Large intestine (tissue), 12 donors: ENCODE data around the gene SKIC8. TPM values are rescaled to one million over a fixed set of nuclear protein-coding genes. Genes with fewer than 3 reads are reported as not detected.

Experiments
- DNase-seq, 2 donors: peaks; one replicate each; pipeline versions ENCODE4 v3.0.0 to v3.0.0-alpha.2; 2013
- H3K27ac ChIP-seq: one replicate; pipeline ENCODE4 v1.5.1; 2013; ENCODE audit warnings: low read length
- H3K27me3 ChIP-seq: 2 replicates; pipeline ENCODE4 v1.6.1; 2013; ENCODE audit warnings: low read length; ENCODE audit not compliant: control insufficient read depth, insufficient read depth
- H3K36me3 ChIP-seq: 2 replicates; pipeline ENCODE4 v1.6.1; 2013; ENCODE audit warnings: low read length; ENCODE audit not compliant: control insufficient read depth, insufficient read depth
- H3K4me1 ChIP-seq: one replicate; pipeline ENCODE4 v1.6.1; 2013; ENCODE audit warnings: low read length; ENCODE audit not compliant: control insufficient read depth, insufficient read depth
- H3K4me3 ChIP-seq: one replicate; pipeline ENCODE4 v1.5.1; 2013; ENCODE audit warnings: low read length
- H3K9me3 ChIP-seq: one replicate; pipeline ENCODE4 v1.6.1; 2013; ENCODE audit warnings: mild to moderate bottlenecking, low read depth, low read length, moderate library complexity; ENCODE audit not compliant: control insufficient read depth
- WGBS: methylation state at CpG from one replicate; pipeline ENCODE4 v1.1.5; 2013; ENCODE audit warnings: low lambda C conversion rate; ENCODE audit not compliant: insufficient coverage; 5-methylcytosine and 5-hydroxymethylcytosine counted together
- long read RNA-seq, 11 donors: transcript quantifications; one replicate each; lab custom pipeline, GENCODE V29; 2026
- polyA plus RNA-seq: library from polyadenylated mRNA; unstranded; fragments of 120-200 nt; gene quantifications from one replicate; pipeline ENCODE4 v1.2.1, GENCODE V29; 2013

SKIC8 gene
- polyA plus RNA-seq: 65.9 TPM
- long read RNA-seq, donor 1, transcript WDR61-201 (11 exons, 1,387 nt): major isoform, 14 of 21 reads
- long read RNA-seq, donor 1, partial matches to known transcripts: 0 of 21 reads
- long read RNA-seq, donor 1, other reads (novel, unspliced or antisense): 0 of 21 reads
- long read RNA-seq, donor 2, transcript WDR61-201 (11 exons, 1,387 nt): major isoform, 20 of 37 reads
- long read RNA-seq, donor 2, transcript WDR61-210 (1 exons, 3,629 nt): minor isoform, 13 of 37 reads
- long read RNA-seq, donor 2, partial matches to known transcripts: 0 of 37 reads
- long read RNA-seq, donor 2, other reads (novel, unspliced or antisense): 0 of 37 reads
- long read RNA-seq, donor 3: 0 reads
- long read RNA-seq, donor 4, partial matches to known transcripts: 0 of 4 reads
- long read RNA-seq, donor 4, other reads (novel, unspliced or antisense): 0 of 4 reads
- long read RNA-seq, donor 5, transcript WDR61-201 (11 exons, 1,387 nt): major isoform, 11 of 15 reads
- long read RNA-seq, donor 5, partial matches to known transcripts: 0 of 15 reads
- long read RNA-seq, donor 5, other reads (novel, unspliced or antisense): 0 of 15 reads
- long read RNA-seq, donor 6, transcript WDR61-210 (1 exons, 3,629 nt): minor isoform, 8 of 44 reads
- long read RNA-seq, donor 6, transcript WDR61-201 (11 exons, 1,387 nt): major isoform, 30 of 44 reads
- long read RNA-seq, donor 6, partial matches to known transcripts: 0 of 44 reads
- long read RNA-seq, donor 6, other reads (novel, unspliced or antisense): 0 of 44 reads
- long read RNA-seq, donor 7, transcript WDR61-201 (11 exons, 1,387 nt): major isoform, 19 of 26 reads
- long read RNA-seq, donor 7, partial matches to known transcripts: 0 of 26 reads
- long read RNA-seq, donor 7, other reads (novel, unspliced or antisense): 0 of 26 reads
- long read RNA-seq, donor 8, transcript WDR61-210 (1 exons, 3,629 nt): minor isoform, 15 of 72 reads
- long read RNA-seq, donor 8, transcript WDR61-201 (11 exons, 1,387 nt): major isoform, 43 of 72 reads
- long read RNA-seq, donor 8, partial matches to known transcripts: 6 of 72 reads
- long read RNA-seq, donor 8, other reads (novel, unspliced or antisense): 0 of 72 reads
- long read RNA-seq, donor 9, transcript WDR61-210 (1 exons, 3,629 nt): minor isoform, 8 of 70 reads
- long read RNA-seq, donor 9, transcript WDR61-201 (11 exons, 1,387 nt): major isoform, 50 of 70 reads
- long read RNA-seq, donor 9, partial matches to known transcripts: 6 of 70 reads
- long read RNA-seq, donor 9, other reads (novel, unspliced or antisense): 0 of 70 reads
- long read RNA-seq, donor 10, transcript WDR61-201 (11 exons, 1,387 nt): major isoform, 31 of 46 reads
- long read RNA-seq, donor 10, transcript WDR61-210 (1 exons, 3,629 nt): minor isoform, 10 of 46 reads
- long read RNA-seq, donor 10, partial matches to known transcripts: 0 of 46 reads
- long read RNA-seq, donor 10, other reads (novel, unspliced or antisense): 0 of 46 reads
- long read RNA-seq, donor 11, transcript WDR61-201 (11 exons, 1,387 nt): major isoform, 18 of 32 reads
- long read RNA-seq, donor 11, transcript WDR61-210 (1 exons, 3,629 nt): minor isoform, 5 of 32 reads
- long read RNA-seq, donor 11, partial matches to known transcripts: 5 of 32 reads
- long read RNA-seq, donor 11, other reads (novel, unspliced or antisense): 0 of 32 reads

DNA sequence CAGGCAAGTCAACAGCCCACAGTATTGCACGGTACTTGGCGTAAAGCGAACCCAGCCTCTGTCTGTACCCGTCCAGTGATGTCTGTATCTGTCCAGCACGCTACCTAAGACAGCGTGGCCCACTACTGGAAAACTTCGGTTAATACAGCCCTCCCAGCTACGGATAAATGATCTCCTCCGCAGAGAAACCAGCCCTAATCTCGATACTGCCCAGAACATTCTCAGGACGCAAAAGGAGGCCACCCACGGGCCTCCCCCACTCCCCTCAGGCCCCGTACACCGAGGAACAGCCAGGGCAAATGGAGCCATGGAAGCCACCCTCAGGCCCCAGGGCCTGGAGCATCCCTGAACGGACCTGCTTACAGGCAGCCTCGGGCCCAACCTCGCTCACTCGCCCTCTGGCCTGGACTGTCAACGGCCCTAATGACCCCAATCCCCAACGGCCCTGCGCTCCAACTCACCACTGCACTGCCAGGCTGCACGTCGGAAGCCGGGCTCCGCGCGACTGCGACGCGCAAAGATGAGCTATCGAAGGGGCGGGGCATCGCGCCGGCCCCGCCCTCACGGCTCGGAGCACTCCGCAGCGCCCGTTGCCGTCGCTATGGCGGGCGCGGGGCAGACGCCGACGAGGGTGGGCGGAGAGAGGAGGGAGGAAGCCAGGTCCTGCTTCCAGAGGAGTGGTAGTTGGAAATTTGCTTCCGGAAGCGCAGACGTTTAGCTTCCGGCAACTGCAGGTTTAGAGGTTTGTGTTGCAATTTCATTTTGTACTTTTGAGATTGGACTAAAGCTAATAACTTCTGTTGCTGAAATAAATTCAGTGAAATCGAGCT lies at the start of gene SKIC8:
Gene SKIC8 (minus strand): TSS at position 509 of the 830 bp plus-strand sequence. CDS start 3,923 bp downstream, outside the sequence.
- no peaks in the 10 kb centered on the region for H3K36me3 ChIP-seq
- DNase-seq: peak; percentile 95 to 97
- H3K27me3 ChIP-seq: peaks cover 11% of the 10 kb centered on the region
- H3K9me3 ChIP-seq: no peaks in the 10 kb centered on the region
- peaks cover 3% of the 10 kb centered on the region for H3K4me1 ChIP-seq
- WGBS: no CpG with 5 or more reads among the region's 55 CpGs
- H3K27ac ChIP-seq: peak within 1 kb of the TSS; percentile 72
- peak within 1 kb of the TSS; percentile 91 for H3K4me3 ChIP-seq

DNA sequence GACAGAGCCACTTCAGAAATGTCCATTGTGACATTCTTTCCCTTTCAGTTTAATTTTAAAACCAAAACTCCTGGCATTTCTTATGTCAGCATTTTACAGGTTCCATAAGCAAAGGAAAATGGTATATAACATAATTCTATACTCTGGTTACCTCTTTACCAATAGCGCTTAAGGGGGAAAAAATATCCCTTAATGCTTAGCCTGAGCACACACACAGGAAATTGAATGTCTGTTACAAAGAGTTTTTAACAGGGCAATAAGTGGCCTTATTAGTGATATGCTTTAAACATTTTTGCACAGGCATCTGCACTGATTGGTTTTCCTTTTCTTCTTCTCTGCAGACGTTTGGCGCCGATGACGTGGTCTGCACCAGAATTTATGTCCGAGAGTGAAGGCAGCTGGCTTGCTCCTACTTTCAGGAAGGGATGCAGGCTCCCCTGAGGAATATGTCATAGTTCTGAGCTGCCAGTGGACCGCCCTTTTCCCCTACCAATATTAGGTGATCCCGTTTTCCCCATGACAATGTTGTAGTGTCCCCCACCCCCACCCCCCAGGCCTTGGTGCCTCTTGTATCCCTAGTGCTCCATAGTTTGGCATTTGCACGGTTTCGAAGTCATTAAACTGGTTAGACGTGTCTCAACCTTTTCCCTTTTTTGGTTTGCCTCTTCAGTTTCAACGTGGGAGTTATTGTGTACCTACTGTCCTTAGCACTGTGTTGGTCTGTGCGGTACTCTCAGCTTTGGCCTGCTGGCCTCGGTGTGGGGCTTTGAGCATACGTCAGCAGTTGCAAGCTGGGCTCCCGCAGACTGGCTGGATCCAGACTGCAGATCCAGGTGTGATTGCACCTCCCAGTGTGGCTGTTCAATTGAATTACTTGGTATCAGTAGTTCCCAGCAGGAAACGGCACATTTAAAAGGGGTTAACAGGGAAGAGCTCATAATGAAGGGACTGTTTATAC lies 48.5 kb upstream of the SKIC8 start:
- Histone ChIP-seq H3K27me3 (peaks cover 4% of the 10 kb centered on the region), H3K27ac (no peak overlapping the region), H3K4me1 (no peaks in the 10 kb centered on the region), H3K9me3 (no peaks in the 10 kb centered on the region), H3K36me3 (no peaks in the 10 kb centered on the region), H3K4me3 (no peak overlapping the region)
- DNase-seq: no peak
- WGBS: 79% methylated on average over 3 of the region's 17 CpGs

DNA sequence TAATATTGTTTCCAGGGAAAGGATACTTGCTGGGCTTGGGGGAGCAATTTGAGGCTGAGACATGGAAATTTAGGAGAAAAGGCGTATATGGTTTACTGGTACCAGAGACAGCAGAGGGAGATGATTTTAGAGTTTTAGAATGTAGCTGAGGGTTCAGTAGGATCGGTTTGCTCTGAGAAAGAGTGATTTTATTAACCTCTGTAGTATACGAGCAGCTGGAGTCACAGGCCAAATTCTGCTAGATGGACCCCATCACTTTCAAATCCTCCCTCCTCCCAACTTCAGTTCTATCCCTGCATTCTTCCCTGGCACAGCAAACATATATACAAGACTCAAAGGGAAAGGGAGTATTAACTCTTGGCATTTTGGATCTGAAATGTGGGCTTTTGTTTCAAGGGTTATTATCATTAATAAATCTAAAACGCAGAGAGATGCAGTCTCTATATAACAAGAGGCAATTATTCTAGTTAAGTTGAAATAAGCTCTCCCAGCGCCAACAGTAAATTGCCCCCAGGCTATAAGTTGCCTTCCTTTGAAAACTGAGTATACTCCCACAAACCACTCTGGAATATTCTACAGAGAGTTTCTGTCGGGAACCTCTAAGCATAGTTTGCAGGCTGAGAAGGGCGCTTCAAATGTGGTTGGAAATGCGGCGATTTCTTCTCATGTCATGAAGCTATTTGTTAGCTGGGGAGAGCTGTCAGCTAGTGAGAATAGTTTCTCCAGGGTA lies 46.2 kb upstream of the SKIC8 start:
- no peaks in the 10 kb centered on the region for H3K9me3 ChIP-seq
- DNase-seq: no peak
- peaks cover 27% of the 10 kb centered on the region for H3K27me3 ChIP-seq
- no CpG with 5 or more reads among the region's 9 CpGs for WGBS
- no peak overlapping the region for H3K27ac ChIP-seq
- no peak overlapping the region for H3K4me3 ChIP-seq
- H3K36me3 ChIP-seq: no peaks in the 10 kb centered on the region
- peaks cover 5% of the 10 kb centered on the region for H3K4me1 ChIP-seq

DNA sequence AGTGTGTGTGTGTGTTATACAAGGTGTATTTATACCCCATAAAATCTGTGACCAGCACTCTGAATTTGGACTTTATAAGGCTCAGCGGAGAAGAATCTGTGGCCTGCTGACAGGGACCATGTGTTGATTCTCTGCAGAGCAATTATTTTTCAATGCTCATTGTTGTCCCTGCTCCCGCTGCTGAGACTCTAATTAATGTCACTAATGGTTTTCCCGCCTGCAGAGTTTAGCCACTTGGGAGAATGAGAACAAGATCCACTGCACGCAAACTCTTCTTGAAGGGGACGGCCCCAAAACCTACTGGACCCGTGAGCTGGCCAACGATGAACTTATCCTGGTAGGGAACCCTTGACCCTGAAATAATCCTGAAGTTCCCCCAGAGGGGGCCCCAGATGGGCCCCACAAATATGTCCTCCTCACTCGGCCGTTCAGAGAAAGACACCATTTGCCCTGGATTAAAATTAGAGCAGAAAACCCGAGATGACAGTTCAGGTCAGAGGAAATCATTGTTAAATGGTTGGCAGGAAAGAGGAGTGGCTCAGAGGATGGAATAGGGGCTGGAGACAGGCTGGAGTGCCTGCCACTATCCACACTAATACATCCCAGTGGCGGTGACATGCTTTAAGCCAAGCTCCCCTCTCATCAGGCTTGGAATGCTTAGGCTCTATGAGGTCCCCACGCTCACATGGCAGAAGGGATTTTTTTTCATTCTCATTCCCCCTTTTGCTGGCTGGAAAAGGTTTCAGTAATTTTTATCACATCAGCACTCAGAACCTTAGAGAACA lies 44.1 kb upstream of the SKIC8 start:
- no CpG with 5 or more reads among the region's 12 CpGs for WGBS
- peaks cover 8% of the 10 kb centered on the region for H3K4me1 ChIP-seq
- H3K36me3 ChIP-seq: no peaks in the 10 kb centered on the region
- no peaks in the 10 kb centered on the region for H3K9me3 ChIP-seq
- no peak for DNase-seq
- no peak overlapping the region for H3K4me3 ChIP-seq
- H3K27ac ChIP-seq: no peak overlapping the region
- H3K27me3 ChIP-seq: peaks cover 48% of the 10 kb centered on the region

DNA sequence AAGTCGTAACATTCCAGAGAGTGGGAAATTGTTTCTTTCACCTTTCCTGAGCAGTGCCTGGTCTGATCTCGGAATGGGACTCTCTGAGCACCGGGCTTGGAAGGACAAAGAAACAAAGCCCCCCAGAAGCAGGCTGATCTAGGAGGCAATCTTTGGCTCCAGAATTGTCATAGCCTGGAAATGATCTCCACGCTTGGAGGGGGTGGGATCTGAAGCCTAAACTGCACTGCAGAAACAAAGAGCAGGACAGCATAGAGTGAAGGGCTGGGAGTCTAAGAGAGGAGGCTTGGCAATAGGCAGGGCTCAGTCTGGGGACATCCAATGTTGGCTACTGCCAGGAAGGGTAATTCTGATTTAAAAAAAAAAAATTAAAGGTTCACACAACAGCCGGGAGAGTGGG lies 42.6 kb upstream of the SKIC8 start:
- Histone ChIP-seq H3K4me1 (peaks cover 8% of the 10 kb centered on the region), H3K36me3 (no peaks in the 10 kb centered on the region), H3K9me3 (no peaks in the 10 kb centered on the region), H3K27me3 (peaks cover 60% of the 10 kb centered on the region), H3K27ac (no peak overlapping the region), H3K4me3 (no peak overlapping the region)
- no CpG with 5 or more reads among the region's 5 CpGs for WGBS
- DNase-seq: no peak

DNA sequence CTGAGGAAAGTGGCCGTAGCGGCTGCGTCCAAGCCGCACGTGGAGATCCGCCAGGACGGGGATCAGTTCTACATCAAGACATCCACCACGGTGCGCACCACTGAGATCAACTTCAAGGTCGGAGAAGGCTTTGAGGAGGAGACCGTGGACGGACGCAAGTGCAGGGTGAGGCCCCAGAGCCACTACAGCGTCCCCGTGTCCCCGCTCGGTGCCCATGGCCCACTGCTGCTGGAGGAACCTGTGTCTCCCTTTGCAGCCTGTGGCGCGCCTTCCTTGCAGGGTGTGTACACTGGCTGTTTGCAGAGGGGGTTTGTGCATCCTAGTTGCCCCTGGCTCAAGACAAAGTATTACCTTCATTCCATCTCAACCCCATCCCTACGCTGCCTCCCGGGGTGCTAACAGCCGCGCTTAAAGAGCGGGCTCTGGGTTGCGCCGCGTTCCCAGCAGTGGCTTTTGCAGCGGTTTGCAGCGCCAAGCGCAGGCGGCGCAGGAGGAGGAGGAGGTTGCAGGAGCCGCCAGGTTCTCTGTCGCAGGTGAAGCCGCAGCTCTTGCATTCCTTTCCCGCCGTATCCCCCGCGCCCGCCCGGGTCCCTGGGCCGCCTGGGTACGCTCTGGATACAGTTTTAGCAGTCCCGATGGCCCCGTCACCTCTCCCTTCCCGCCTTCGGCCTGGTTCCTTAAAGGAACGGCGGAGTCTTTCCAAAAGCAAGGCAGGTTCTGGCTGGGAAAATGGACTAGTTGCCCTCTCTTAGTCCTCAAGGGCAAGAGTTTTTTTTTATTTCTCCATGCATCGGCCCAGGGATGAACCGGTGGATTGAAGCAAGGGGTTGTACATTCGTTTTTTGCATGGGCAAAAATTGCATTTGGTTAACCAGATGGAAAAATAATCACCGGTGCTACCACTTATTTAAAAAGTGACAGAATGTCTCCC lies 41.9 kb upstream of the SKIC8 start:
- Histone ChIP-seq H3K4me3 (peak overlapping the region; percentile 19), H3K27me3 (peaks cover 60% of the 10 kb centered on the region), H3K27ac (no peak overlapping the region), H3K36me3 (no peaks in the 10 kb centered on the region), H3K4me1 (peaks cover 8% of the 10 kb centered on the region), H3K9me3 (no peaks in the 10 kb centered on the region)
- WGBS: no CpG with 5 or more reads among the region's 53 CpGs
- DNase-seq: peak in 1 of 2 donors; percentile 55
